Measurements from ENCODE around the gene CORIN. TPM values are rescaled to one million over a fixed set of nuclear protein-coding genes. Genes with fewer than 3 reads are reported as not detected.

CORIN gene
- polyA plus RNA-seq, 2 of the 4 experiments (the other 2 are of a cell fraction): 0.03 TPM; not detected in 1

DNA sequence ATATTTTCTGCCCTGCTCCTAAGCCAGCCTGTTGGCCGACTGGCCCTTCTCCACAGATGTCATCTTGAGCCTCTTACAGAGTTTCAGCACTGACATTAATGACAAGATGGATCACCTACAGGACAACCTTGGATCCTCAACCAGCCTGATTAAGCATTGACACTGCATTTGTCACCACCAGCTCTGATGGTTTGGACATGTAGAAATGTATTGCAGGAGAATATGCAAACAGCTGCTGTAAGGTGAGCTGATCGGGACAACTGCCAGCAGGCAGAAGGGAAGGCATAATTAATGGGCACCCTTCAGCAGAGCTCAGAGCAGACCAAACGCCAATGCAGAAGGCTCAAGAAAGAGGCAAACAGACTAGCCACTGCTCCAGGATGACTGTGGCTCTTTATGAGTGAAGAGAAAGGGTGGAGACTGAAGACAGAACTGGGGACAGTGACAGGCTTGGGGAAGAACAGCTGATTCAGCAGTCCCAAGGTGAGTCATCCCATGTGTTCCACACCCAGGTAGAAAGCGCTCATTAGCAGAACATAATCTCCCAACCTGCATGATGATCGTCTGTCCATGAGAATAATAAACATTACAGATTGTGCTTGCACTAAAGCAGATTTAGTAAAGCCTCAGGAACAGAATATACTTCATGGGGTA is 6.7 kb downstream of the CORIN start:
- WGBS (ENCODE audit: missing lambda C conversion rate): 34% methylated on average over 5 of the region's 5 CpGs
- ATAC-seq (no peak), FAIRE-seq (no peak), DNase-seq (ENCODE audit: low read depth in 1 of 2, low spot score in 1 of 2) (no peak)
- H3K4me2 ChIP-seq: no peak overlapping the region
- H3K4me1 ChIP-seq: 0 out of 3 replicates have a peak, but pooled peaks cover 3% of the 10 kb centered on the region
- H3K4me3 ChIP-seq: no peak overlapping the region
- TF ChIP-seq MAFK (IDR thresholded peaks at IDR 0.05; ENCODE audit: partially characterized antibody) (peak; percentile 36), ZC3H11A (IDR thresholded peaks at IDR 0.05) (no peak)
- H3K27ac ChIP-seq: no peak overlapping the region
- H3K9me3 ChIP-seq: peaks cover 3% of the 10 kb centered on the region; the same call in 1 of the 3 replicates
- POLR2A ChIA-PET: no interaction called here
- CTCF ChIA-PET: interaction anchor here (1.3 kb wide), 1 partner anchor 8 kb away, joined by 3 read pairs; no protein-coding TSS in a partner anchor

DNA sequence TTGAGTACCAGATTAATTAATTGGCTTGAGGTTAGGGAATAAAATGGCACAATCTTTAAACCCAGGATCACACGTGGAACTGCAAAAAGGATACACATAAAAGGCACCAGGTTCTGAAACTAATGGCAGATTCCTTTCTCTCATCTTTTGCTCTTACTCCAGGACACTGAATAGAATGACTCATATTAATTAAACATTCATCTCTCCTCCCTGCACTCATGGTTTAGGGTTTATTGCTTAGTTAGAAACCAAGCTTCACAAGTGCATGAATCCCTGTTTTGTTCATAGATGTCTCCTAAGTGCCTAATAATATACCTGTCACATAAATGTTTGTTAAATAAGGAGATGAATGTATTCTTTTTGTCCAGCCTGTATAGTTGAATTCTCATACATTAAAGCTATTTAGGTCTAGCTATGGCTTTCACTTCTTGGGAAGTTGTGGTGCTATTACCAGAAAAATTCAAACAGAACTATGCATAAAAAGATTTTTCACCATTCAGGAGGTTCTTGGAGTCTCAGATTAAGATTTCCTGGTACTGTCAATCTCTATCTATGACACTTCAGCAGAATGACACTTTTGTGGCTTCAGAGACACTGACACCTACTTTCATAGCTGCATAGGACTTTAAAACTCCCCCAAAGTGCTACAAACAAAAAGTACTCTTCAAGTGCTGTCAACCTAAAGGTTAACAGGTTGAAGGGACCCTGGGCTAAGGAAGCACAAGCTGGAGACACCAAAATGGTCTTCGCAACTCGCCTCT is 7.4 kb downstream of the CORIN start:
- no peak overlapping the region for H3K4me3 ChIP-seq
- FAIRE-seq (no peak), DNase-seq (ENCODE audit: low read depth in 1 of 2, low spot score in 1 of 2) (no peak), ATAC-seq (no peak)
- H3K27ac ChIP-seq: no peak overlapping the region
- peaks cover 3% of the 10 kb centered on the region; the same call in 1 of the 3 replicates for H3K9me3 ChIP-seq
- ChIA-PET CTCF (interaction anchor here (1.0 to 1.8 kb wide), 3 partner anchors 9 to 125 kb away, joined by 3 to 8 read pairs (median 4); no protein-coding TSS in a partner anchor), POLR2A (no interaction called here)
- no peak for TF ChIP-seq ZFP36 (IDR thresholded peaks at IDR 0.05; ENCODE audit: borderline replicate concordance, partially characterized antibody)
- TF ChIP-seq, protein P1, sequence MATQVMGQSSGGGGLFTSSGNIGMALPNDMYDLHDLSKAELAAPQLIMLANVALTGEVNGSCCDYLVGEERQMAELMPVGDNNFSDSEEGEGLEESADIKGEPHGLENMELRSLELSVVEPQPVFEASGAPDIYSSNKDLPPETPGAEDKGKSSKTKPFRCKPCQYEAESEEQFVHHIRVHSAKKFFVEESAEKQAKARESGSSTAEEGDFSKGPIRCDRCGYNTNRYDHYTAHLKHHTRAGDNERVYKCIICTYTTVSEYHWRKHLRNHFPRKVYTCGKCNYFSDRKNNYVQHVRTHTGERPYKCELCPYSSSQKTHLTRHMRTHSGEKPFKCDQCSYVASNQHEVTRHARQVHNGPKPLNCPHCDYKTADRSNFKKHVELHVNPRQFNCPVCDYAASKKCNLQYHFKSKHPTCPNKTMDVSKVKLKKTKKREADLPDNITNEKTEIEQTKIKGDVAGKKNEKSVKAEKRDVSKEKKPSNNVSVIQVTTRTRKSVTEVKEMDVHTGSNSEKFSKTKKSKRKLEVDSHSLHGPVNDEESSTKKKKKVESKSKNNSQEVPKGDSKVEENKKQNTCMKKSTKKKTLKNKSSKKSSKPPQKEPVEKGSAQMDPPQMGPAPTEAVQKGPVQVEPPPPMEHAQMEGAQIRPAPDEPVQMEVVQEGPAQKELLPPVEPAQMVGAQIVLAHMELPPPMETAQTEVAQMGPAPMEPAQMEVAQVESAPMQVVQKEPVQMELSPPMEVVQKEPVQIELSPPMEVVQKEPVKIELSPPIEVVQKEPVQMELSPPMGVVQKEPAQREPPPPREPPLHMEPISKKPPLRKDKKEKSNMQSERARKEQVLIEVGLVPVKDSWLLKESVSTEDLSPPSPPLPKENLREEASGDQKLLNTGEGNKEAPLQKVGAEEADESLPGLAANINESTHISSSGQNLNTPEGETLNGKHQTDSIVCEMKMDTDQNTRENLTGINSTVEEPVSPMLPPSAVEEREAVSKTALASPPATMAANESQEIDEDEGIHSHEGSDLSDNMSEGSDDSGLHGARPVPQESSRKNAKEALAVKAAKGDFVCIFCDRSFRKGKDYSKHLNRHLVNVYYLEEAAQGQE (IDR thresholded peaks at IDR 0.05): no peak
- TF ChIP-seq PBX3 (IDR thresholded peaks at IDR 0.05): no peak
- no peak for TF ChIP-seq EHMT2 (IDR thresholded peaks at IDR 0.05; ENCODE audit: low read depth)
- TF ChIP-seq, protein P2, sequence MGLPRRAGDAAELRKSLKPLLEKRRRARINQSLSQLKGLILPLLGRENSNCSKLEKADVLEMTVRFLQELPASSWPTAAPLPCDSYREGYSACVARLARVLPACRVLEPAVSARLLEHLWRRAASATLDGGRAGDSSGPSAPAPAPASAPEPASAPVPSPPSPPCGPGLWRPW (IDR thresholded peaks at IDR 0.05): no peak
- no peak for TF ChIP-seq SMC3 (IDR thresholded peaks at IDR 0.05)
- no peak for TF ChIP-seq TP53 (CRISPR knock-in tag; IDR thresholded peaks at IDR 0.05)
- TF ChIP-seq RNF2 (IDR thresholded peaks at IDR 0.05; ENCODE audit: borderline replicate concordance, low read depth): no peak
- TF ChIP-seq ESRRA (IDR thresholded peaks at IDR 0.05; ENCODE audit: borderline replicate concordance, low read length): no peak
- no peak for TF ChIP-seq EP300 (IDR thresholded peaks at IDR 0.05)
- TF ChIP-seq, protein P3, sequence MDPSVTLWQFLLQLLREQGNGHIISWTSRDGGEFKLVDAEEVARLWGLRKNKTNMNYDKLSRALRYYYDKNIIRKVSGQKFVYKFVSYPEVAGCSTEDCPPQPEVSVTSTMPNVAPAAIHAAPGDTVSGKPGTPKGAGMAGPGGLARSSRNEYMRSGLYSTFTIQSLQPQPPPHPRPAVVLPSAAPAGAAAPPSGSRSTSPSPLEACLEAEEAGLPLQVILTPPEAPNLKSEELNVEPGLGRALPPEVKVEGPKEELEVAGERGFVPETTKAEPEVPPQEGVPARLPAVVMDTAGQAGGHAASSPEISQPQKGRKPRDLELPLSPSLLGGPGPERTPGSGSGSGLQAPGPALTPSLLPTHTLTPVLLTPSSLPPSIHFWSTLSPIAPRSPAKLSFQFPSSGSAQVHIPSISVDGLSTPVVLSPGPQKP (IDR thresholded peaks at IDR 0.05; ENCODE audit: low read depth, low read length): no peak
- TF ChIP-seq HDAC2 (IDR thresholded peaks at IDR 0.05): no peak
- TF ChIP-seq CEBPB (IDR thresholded peaks at IDR 0.05): no peak
- no peak for TF ChIP-seq PHF8 (IDR thresholded peaks at IDR 0.05; ENCODE audit: borderline replicate concordance, low read depth)
- WGBS (ENCODE audit: missing lambda C conversion rate): 48% methylated on average over 3 of the region's 3 CpGs
- H3K4me2 ChIP-seq: no peak overlapping the region
- H3K4me1 ChIP-seq: no peaks in the 10 kb centered on the region
